Gastrocnemius medialis (tissue), 4 donors: ENCODE data around the gene ADRM1. TPM values are rescaled to one million over a fixed set of nuclear protein-coding genes. Genes with fewer than 3 reads are reported as not detected.

Experiments
- ATAC-seq, 2 donors: fragments of 150-250 bp; one replicate each; pipeline ENCODE4 v1.9.1; 2016
- DNase-seq, 2 donors: peaks; one replicate each; pipeline ENCODE4 v3.0.0-alpha.2; 2019
- H3K27ac ChIP-seq, 4 donors: fragments of 200-600 bp; sonication (generic); 1 replicate in 1 of 4; 2 replicates in 3 of 4; pipeline ENCODE4 v1.5.1; 2016 to 2018; ENCODE audit warnings: mild to moderate bottlenecking in 2 of 4, moderate library complexity in 1 of 4
- H3K27me3 ChIP-seq, 3 donors: fragments of 200-600 bp; sonication (generic) in 2 of 3; 1 replicate in 1 of 3; 2 replicates in 2 of 3; pipeline versions ENCODE4 v1.5.1 to v1.6.0; 2016 to 2019; ENCODE audit warnings: mild to moderate bottlenecking in 1 of 3, moderate library complexity in 1 of 3
- H3K36me3 ChIP-seq, 2 donors: fragments of 200-600 bp; sonication (generic) in 1 of 2; one replicate each; pipeline ENCODE4 v1.5.1; 2017 to 2018
- H3K4me1 ChIP-seq, 2 donors: fragments of 200-600 bp; sonication (generic) in 1 of 2; one replicate each; pipeline ENCODE4 v1.5.1; 2016 to 2017; ENCODE audit warnings: mild to moderate bottlenecking in 2 of 2
- H3K4me3 ChIP-seq, 4 donors: fragments of 200-600 bp; sonication (generic) in 3 of 4; 1 replicate in 1 of 4; 2 replicates in 3 of 4; pipeline ENCODE4 v1.5.1; 2016 to 2019; ENCODE audit warnings: mild to moderate bottlenecking in 2 of 4
- H3K9me3 ChIP-seq, 3 donors: fragments of 200-600 bp; sonication (generic) in 2 of 3; 1 replicate in 1 of 3; 2 replicates in 2 of 3; pipeline ENCODE4 v1.5.1; 2016 to 2019
- CTCF ChIP-seq, 5 experiments: fragments of 450-650 bp in 3 of 5; fragments of 200-600 bp in 2 of 5; sonication (generic) in 2 of 5; IDR thresholded peaks in 4 of 5; conservative IDR thresholded peaks in 1 of 5; 1 replicate in 4 of 5; 2 replicates in 1 of 5; pipeline ENCODE4 v1.5.1; 2016 to 2019; ENCODE audit warnings: antibody characterized with exemption in 5 of 5, mild to moderate bottlenecking in 3 of 5, moderate library complexity in 3 of 5
- POLR2A ChIP-seq, 2 donors: fragments of 450-650 bp; IDR thresholded peaks; one replicate each; pipeline ENCODE4 v1.6.1; 2017; ENCODE audit warnings: antibody characterized with exemption in 2 of 2, mild to moderate bottlenecking in 2 of 2, moderate library complexity in 2 of 2
- in situ Hi-C, 4 donors: fragments of 200-750 bp; cut with MboI; loops; one replicate each; pipeline versions ENCODE4 v1.15.0 to v1.8.0; 2017; ENCODE audit warnings: low sequenced_read_pairs in 4 of 4
- intact Hi-C: fragments of 100-400 bp; cut with DNase I; formaldehyde crosslinking; loops from one replicate; pipeline ENCODE4 v1.15.1; 2023; ENCODE audit warnings: low total_unique reads
- total RNA-seq, 4 donors: library from RNA; depleted of rRNA; stranded (reverse); fragments of >200 nt; gene quantifications; one replicate each; pipeline versions ENCODE4 v1.1.0 to v1.2.3, GENCODE V29; 2016

The ADRM1 gene
- total RNA-seq, 4 donors from 2014 or later = 389 to 644 (median 611) TPM

DNA sequence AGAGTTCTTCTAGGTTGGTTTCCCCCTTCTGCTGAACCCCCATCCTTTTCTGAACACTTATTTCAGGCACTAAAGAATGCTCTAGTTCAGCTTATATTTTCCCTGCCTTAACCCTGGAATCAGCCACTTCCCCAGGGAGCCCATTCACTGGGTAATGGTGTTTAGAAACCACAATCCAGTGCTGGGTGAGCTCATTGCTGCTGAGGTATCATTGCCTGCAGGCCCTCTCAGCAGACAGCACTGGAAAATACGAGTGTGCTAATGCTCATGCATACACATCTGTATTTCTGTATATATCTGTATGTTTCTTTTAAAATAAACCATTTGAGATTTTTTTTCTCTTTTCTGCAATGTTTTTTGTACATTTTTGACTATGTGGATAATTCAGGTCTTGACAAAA, 37.4 kb upstream of the ADRM1 start:
- TF ChIP-seq CTCF (IDR thresholded peaks at IDR 0.05 in 4 of 5, conservative IDR thresholded peaks at IDR 0.05 in 1 of 5) (no peak), POLR2A (IDR thresholded peaks at IDR 0.05) (no peak)
- Histone ChIP-seq H3K27me3 (no peaks in the 10 kb centered on the region), H3K4me3 (no peak overlapping the region), H3K4me1 (peaks cover 24% of the 10 kb centered on the region in 2 donors), H3K9me3 (no peaks in the 10 kb centered on the region), H3K27ac (peak overlapping the region in 1 of 4 donors; percentile 94), H3K36me3 (peaks cover 0 to 47% of the 10 kb centered on the region in 2 donors)
- no peak for ATAC-seq
- in situ Hi-C loops = no loop called here
- DNase-seq = no peak
- intact Hi-C loops = no loop called here

- DNase-seq = peak in 1 of 2 donors; percentile 55
- Histone ChIP-seq H3K9me3 (no peaks in the 10 kb centered on the region), H3K36me3 (peaks cover 0 to 44% of the 10 kb centered on the region in 2 donors), H3K27ac (peak overlapping the region; percentile 90 to 97 (median 95)), H3K4me1 (peaks cover 24% of the 10 kb centered on the region in 2 donors), H3K27me3 (no peaks in the 10 kb centered on the region), H3K4me3 (no peak overlapping the region)
- TF ChIP-seq CTCF (IDR thresholded peaks at IDR 0.05 in 4 of 5, conservative IDR thresholded peaks at IDR 0.05 in 1 of 5) (no peak), POLR2A (IDR thresholded peaks at IDR 0.05) (no peak)
- in situ Hi-C loops (no loop called here), intact Hi-C loops (no loop called here)
- no peak for ATAC-seq
These were observed 36.5 kb upstream of the ADRM1 start for GRCh38 chr20:62266340-62266739.

- DNase-seq (no peak), ATAC-seq (peak in 1 of 2 donors; percentile 15)
- intact Hi-C loops (no loop called here), in situ Hi-C loops (no loop called here)
- TF ChIP-seq CTCF (IDR thresholded peaks at IDR 0.05 in 4 of 5, conservative IDR thresholded peaks at IDR 0.05 in 1 of 5) = no peak
- no peak for TF ChIP-seq POLR2A (IDR thresholded peaks at IDR 0.05)
- Histone ChIP-seq H3K9me3 (no peaks in the 10 kb centered on the region), H3K4me3 (no peak overlapping the region), H3K4me1 (peaks cover 24% of the 10 kb centered on the region in 2 donors), H3K27me3 (no peaks in the 10 kb centered on the region), H3K36me3 (peaks cover 0 to 40% of the 10 kb centered on the region in 2 donors), H3K27ac (peak overlapping the region; percentile 90 to 97 (median 95))
These were observed 35.9 kb upstream of the ADRM1 start for GRCh38 chr20:62266851-62267250.

- Histone ChIP-seq H3K36me3 (peaks cover 0 to 40% of the 10 kb centered on the region in 2 donors), H3K27ac (peak overlapping the region; percentile 90 to 97 (median 95)), H3K27me3 (no peaks in the 10 kb centered on the region), H3K9me3 (no peaks in the 10 kb centered on the region), H3K4me3 (no peak overlapping the region), H3K4me1 (peaks cover 24% of the 10 kb centered on the region in 2 donors)
- intact Hi-C loops = no loop called here
- TF ChIP-seq POLR2A (IDR thresholded peaks at IDR 0.05) (peak; percentile 45 to 79), CTCF (IDR thresholded peaks at IDR 0.05 in 4 of 5, conservative IDR thresholded peaks at IDR 0.05 in 1 of 5) (no peak)
- ATAC-seq = peak; percentile 96
- in situ Hi-C loops = no loop called here
- DNase-seq = peak; percentile 92 to 94
These were observed 35.3 kb upstream of the ADRM1 start for GRCh38 chr20:62267543-62267942.
